HG02870 (cell line): ENCODE results near the gene CDKN2AIP.
"Not testable (repeated sequence)": the region's sequence is repeated elsewhere in the genome, so short reads cannot be mapped to it uniquely, and the experiment has no call there.

ENCODE experiments used
- ATAC-seq: cut with Tn5 transposase; IDR thresholded peaks from one replicate; pipeline ENCODE4 v1.9.1; 2021; ENCODE audit warnings: mild to moderate bottlenecking, moderate library complexity; ENCODE audit not compliant: unreplicated experiment

Gene CDKN2AIP

DNA sequence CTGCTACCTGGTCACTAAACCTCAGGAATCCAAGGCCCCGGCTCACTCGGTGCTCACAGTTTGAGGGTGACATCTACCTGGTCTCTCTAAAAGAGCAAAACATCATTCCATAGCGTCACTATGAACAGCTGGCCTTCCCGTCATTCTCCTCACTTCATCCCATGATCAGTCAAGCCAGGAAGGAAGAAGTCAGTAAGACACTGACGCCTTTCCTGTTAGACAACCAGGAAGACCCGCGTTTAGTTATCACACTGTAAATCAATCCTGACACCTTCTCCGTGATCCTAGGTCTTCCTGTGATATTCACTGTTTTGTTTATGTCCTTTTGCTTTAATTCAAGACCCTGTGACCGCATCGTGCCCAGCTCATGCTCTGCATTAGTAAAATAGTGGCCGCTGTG lies 31.6 kb upstream of the CDKN2AIP start:
- ATAC-seq: no peak

DNA sequence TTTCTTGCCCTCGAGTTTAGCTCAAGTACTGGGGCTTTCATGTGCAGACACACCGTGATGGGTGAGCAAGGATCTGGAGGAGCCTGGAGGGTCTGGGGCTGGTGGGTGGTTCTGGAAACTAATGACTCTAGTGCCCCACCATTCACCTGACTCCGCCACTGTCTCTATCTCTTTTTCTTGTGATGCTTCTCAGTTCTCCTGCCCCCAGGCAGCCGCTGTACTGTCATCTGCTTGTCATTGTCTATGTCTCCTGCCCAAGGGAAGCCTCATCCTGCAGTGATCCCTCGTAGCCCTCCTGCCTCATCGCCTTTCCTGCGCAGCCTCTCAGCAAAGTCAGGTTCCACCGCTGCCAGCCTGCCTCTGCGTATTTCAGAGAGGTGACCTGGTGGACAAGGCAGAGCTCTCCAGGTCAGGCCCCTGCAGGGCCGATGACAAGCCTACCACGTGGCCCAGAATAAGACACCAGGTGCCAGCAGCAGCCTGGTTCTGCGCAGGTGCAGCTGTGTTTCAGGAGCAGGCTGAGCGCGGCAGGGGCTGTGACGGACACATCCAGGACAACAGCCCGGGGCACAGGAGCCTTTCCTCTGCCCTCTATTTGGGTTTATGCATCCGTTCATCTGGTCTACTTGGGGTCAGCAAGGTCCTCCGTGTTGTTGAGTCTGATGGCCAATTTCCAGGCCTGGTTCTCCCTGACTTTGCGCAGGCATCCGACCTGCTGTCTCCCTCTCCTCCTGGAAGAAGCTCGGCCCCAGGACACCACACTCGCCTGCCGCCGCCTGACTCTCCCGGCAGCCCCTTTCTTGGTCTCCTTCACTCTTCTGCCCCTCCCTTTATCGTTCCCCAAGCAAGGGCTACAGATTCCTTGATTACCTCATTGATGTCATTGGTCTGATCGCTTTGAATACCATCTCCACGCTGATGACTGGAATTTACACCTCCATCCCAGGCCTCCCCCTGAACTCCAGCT lies 30.9 kb upstream of the CDKN2AIP start:
- ATAC-seq: no peak

DNA sequence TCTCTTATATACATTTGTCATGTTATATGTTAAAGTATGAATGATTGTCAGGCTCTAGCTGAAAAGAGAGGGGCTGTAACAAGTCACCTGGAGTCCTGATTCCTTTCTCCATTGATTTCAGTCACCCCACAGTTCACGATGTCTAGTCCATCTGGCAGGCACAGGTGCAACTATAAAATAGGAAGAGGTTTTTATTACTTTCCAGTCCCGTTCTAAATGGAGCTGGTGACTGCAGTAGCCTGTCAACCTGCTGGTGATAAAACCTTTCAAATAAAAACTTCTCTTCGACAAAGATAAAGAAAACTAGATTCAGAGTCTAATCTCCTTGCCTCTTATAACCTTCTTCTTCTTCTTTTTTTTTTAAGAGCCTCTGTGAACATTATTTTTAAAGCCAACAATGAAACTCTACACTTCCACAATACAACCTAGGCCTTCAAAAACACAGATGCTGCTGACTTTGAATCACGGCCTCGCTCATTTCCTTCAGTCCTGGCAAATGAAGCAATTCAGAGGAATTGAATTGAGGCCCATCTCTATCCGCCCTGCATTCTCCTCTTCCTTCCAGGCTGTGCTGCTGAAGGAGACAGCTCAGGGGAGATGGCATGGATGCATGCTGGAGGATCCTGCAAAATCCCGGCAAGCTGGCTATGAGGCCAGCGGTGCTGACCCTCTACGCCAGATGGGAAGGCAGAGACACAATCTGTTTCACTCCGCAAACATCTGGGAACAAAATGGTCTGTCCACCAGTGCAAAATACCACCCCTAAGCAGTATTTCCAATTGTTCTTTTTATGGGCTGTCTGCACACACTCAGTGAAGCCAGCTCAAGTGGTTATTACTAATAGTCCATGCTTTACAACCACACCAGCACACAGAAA lies 27.3 kb upstream of the CDKN2AIP start:
- ATAC-seq: no peak

DNA sequence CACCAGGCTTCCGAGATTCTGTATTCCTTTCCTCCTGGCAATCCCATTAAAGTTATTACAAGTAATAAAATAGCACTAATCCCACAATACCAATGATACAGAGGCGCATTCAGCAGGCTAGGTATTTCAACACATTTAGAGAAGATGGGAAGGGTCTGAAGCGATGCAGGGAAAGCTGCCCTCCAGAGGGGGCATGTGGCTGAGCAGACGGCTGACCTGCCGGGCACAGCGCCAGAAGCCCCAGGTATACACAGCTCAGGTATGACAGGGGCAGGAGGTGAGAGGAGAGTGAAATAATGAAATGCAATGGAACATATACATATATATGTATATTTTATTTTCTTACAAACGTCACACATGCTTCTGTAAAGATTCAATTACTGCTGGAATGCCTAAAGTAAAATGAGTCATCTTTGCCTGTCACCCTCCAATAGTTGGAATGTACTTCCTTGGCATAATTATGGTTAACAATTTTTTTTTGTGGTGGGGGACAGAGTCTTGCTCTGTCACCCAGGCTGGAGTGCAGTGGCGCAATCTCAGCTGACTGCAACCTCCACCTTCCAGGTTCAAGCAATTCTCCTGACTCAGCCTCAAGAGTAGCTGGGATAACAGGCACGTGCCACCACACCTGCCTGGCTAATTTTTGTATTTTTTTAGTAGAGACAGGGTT lies 21.3 kb upstream of the CDKN2AIP start:
- ATAC-seq: no peak

DNA sequence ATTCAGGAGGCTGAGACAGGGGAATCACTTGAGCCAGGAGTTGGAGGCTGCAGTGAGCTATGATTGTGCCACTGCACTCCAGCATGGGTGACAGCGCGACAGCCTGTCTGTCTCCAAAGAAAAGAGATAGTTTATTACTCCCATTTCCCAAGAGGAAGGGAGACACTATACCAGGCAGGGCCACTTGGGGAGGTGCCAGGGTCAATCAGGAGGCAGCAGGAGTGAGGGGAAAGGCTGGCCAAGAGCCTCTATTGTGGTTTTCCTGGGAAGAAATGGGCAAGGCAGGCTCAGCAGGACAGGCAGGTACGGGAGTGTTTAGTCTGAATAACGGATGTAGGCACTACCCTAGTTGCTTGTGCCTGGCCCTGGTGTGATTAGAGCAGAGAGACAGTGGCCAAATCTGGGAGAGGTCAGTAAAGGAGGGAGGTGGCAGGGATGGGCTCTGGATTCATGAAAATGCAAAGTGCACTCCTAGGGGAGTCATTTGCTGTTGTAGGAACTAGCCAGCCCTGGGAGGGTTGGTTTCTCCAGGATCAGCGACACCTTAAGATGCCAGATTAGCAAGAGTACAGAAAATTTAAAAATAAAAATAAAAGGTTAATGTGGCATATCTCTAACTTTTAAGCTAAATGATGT lies 20.2 kb upstream of the CDKN2AIP start:
- no peak for ATAC-seq

DNA sequence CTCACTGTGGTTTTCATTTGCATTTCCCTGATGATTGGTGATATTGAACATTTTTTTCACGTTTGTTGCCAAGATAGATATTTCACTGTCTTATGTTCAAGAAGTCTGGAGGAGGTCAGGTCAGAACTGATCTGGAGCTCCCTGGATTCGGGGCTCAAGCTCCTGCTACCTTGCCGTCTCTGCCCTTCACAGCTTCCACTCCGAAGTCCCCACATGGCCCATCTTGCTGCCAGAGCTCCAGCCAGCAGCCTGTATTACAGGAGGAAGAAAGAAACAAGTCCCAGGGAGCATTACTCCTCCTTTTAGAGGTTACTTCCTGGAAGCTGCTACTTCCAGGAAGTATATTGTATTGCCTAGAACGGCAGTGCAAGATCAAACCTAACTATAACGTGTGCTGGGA lies 17.9 kb upstream of the CDKN2AIP start:
- ATAC-seq: no peak

DNA sequence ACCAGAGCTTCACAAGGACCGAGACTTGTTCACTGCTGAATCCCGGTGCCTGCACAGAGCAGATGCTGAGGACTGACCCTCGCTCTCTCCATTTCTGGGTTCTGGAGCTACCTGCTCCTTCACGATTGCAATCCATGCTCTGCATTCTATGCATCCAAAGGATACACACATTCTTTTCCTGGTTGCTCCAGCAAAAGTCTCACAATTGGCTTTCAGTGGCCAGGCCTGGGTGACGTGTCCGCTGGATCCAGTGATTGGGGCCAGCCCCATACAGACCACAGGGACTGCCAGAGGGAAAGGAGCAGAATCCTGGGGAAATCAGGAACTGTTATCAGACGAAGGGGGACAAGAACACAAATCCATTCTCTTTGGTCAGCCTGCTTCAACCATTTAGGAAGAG lies 14.9 kb upstream of the CDKN2AIP start:
- ATAC-seq: no peak

DNA sequence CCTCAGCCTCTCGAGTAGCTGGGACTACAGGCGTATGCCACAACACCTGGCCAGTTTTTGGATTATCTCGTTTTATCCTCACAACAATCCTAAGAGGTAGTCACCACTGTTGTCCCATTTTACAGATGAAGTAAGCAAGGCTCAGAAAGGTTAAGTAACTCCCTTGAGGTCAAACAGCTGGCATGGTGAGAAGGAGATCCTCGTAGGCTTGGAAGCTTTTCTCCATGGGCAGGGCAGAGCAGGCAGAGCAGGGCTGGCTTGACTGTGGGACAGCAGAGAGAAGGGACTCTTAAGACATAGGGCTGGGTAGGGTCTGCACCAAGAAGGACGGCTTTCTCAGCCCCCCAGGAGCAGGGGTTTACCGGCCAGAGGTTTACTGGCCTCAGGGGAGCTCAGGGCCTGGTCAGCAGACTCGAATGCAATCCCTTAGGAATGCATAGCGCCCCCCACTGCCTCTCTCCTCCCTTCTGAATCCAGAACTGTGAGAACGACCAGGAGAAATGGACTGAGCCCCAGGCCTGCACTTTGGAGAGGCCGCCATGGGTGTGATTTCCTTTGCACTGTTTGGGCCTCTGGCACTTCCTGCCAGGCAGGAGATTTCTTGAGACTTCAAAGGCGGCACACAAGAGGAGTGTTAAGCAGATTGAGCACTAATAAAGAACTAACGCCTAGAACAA lies 14.0 kb upstream of the CDKN2AIP start:
- ATAC-seq: no peak

DNA sequence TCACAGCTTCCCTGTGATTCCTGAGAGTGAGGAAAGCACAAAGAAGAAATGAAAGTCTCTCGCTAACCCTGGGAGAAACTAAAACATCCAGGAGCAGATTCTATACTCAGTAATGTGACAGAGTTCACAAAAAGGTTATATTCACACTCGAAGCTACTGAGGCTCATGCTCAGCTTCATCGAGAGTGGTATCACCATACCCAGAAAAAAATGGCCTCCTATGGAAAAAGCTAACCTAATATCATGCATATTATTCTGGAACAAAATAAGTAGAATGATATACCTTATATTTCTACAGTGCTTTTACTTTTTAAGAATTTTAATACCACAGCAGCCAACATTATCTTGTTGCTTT lies 13.5 kb upstream of the CDKN2AIP start:
- no peak for ATAC-seq

DNA sequence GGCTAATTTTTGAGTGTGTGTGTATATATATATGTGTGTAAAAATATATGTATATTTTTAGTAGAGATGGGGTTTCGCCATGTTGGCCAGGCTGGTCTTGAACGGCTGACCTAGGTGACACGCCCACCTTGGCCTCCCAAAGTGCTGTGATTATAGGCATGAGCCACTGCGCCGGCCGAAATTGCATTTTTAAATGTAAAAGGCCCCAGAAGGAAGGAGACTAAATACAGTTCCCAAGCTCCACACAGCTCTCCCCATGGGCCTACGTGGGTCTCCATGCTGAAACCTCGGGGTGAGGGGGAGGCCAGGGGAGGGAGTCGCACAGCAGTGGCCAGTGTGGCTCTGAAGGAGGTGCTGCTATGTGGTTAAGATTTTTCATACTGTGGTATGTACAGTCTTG lies 12.8 kb upstream of the CDKN2AIP start:
- no peak for ATAC-seq

DNA sequence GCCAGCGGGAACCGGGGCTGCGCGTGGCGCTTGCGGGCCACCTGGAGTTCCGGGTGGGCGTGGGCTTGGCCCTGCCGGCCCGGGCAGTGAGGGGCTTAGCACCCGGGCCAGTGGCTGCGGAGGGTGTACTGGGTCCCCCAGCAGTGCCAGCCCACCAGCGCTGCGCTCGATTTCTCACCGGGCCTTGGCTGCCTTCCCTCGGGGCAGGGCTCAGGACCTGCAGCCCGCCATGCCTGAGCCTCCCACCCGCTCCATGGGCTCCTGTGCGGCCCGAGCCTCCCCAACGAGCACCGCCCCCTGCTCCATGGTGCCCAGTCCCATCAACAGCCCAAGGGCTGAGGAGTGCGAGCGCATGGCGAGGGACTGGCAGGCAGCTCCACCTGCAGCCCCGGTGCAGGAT lies 11.3 kb upstream of the CDKN2AIP start:
- ATAC-seq: not testable (repeated sequence)

DNA sequence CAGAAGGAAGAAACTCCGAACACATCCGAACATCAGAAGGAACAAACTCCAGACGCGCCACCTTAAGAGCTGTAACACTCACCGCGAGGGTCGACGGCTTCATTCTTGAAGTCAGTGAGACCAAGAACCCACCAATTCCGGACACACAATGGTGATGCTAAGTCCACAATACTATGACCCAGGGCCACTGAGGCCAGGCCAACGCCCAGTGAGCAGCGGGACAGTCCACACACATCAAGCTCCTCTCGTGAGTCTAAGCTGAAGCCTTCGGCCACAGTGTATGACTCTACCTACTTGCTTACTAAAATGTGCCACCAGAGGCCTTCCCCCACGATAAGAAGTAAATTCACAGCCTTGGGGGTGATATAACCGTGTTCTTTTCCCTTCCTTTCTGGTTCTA lies 10.2 kb upstream of the CDKN2AIP start:
- no peak for ATAC-seq

DNA sequence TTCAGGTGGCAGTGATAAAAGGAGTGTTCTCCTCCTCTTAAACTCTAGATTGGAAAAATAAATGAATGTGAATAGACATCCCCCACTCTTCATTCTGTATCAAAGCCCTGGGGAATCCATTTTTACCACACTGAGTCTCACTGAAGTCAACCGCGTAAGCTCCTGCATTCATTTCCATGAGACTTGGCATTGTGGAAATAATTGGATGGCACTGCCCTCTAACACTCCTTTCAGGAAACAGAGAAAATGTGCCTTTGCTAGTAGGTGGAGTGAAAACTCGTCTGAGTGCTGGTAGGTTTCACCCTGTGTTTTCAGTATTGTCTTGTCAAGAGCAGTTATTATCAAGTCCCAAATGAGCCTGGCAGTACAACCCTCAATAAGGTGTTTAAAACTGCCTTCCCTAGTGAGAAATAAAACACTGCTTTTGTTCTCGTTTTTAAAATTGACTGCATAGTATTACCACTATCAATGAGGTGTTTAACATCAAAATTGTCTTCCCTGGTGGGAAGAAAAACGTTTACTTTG lies 9.7 kb upstream of the CDKN2AIP start:
- no peak for ATAC-seq

DNA sequence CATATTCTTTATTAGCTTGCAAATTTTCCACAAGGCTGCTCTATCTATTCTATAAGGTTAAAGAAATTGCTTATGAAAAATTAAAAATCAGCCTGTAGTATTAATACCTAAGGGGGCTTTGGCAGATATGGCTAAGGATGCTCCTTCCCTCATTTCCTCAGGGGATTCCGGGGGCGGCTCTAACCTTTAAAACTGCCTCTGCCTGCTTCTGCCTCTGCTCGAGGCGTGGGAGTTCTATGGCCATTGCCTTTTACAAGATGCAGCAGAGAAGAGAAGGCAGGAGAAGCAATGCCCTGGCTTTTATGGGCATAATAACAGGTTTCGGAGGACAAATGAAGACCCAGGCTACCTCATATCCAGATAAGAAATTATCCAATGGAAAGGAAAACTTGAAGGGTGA lies 8.6 kb upstream of the CDKN2AIP start:
- no peak for ATAC-seq

DNA sequence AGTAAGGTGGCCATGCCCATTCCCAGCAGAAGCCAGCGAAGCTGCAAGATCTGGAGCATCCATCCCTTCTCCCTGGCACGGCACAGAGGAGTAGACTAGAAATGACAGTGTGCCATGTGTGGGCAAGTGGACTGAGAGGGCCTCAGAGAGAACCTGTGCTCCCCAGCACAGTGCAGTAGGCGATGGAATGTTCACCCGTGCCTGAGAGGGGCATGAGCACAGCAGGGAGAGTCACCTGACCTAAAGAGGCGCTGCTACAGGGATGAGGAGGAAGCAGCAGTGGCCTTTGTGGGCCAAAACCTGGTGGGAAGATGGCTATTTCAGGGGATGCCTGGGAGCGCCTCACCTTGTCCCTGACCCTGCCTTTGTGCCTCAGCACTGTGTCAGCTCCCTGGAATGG lies 8.0 kb upstream of the CDKN2AIP start:
- ATAC-seq: no peak

DNA sequence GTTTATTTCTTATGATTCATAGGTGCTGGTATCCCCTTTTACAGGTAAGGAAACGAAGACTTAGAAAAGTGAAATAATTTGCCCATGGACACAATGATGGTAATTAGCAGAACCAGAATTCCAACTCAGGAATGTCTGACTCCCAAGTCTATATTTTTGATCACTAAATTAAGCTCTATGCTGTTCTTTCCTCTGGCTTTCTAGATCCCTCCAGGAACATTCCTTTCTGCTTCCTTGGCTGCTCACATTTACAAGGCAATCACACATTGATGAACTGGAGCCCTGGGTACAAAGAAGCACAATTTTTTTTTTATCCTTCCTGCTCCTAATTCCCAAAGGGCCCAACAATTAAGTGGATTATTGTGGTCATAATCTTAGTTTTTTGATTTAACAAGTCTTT lies 7.0 kb upstream of the CDKN2AIP start:
- ATAC-seq: no peak

DNA sequence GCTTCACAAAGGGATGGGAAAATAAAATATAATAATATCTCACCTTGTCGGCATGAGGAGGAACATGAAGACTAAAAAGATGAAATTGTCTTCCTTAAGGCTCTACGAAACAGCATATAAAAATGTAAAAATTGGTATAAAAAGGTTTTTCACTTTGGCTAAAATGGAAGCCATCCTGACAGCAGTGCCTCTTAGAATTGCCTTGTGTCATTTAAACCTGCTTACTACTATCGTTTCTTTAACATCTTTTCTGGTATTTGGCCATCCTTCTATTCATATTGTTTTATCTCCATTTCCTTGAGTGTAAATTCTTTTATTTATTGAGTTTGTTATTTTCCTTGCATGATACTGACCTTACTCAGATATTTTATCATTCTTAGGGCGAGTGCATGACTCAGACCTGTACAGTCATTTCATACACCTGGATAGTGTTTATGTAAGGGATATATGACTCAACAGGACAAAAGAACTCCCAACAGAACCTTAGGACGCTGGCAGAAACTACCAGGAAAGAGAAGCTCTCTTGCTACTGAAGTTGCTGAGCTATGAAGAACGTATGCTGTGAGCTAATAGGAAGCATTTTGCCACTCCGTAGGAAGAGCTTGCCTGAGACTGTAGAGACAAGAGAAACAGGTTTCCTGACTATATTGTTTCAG lies 5.8 kb upstream of the CDKN2AIP start:
- ATAC-seq: no peak

DNA sequence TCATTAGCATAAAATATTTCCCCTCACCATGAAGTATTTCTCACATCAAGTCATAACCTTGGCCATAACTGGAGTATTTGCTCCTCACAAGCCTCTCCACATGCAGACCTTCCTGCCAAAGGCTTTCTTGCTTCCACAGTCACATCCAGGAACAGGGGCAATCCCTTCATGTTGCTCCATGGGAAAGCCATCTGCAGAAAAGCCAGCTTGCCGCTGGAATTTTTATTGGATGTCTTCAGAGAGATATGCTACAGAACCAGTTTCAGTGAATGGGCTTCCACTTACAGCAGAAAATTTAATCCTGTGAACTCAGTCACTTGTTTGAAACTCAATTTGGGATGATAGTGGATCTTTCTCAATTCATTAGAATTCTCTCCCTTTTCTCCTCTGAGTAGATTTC lies 3.2 kb upstream of the CDKN2AIP start:
- ATAC-seq: no peak

DNA sequence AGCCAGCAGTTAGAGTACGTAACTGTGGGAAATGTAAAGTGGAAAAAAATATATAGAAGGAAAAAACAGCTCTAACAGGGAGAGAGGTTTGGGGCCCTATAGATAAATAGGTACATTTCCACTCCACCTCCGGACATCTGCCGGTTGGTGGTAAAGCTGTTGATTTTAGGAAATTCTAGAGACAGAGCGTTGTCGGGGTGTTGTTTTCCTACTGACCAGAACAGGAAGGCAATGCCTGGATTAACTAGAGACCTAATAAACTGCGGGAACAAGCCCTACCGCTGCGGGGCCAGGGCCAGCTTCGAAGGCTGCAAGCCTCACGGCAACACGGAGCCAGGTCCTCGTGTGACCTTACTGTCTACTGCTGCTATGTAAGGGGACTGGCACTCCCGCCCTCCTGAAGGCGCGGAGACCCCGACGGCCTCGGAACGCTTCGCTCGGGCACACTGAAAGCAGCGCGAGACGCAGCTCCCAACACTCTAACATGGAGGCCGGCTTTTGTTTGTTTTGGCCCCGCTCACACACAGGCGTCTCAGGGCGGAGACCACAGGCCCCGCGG lies 702 bp upstream of the CDKN2AIP start:
- ATAC-seq: no peak
